Mesendoderm (in vitro differentiated cells): Measurements from ENCODE around the gene CDC42EP4.
A peak's percentile ranks its signal among the peaks of the same experiment; 100 is the strongest.

Source experiments
- DNase-seq: peaks from one replicate; pipeline ENCODE4 v3.0.0; 2013
- H2AK5ac ChIP-seq: 2 replicates; pipeline ENCODE4 v1.6.1; 2013; ENCODE audit warnings: low read length, inconsistent platforms
- H2BK120ac ChIP-seq: 2 replicates; pipeline ENCODE4 v1.6.1; 2013; ENCODE audit warnings: low read depth, mild to moderate bottlenecking, low read length, moderate library complexity, mixed read lengths
- H2BK15ac ChIP-seq: replicated peaks from 2 replicates; pipeline ENCODE4 v1.6.1; 2013; ENCODE audit warnings: low read depth, mild to moderate bottlenecking, moderate library complexity
- H2BK5ac ChIP-seq: 2 replicates; pipeline ENCODE4 v1.6.1; 2013; ENCODE audit warnings: low read length, inconsistent platforms
- H3K18ac ChIP-seq: 2 replicates; pipeline ENCODE4 v1.6.1; 2013; ENCODE audit warnings: mild to moderate bottlenecking, low read length, mixed read lengths
- H3K23ac ChIP-seq: one replicate; pipeline ENCODE4 v1.6.1; 2013; ENCODE audit warnings: low read length
- H3K27ac ChIP-seq: 2 replicates; pipeline ENCODE4 v1.5.1; 2013; ENCODE audit warnings: low read depth, mild to moderate bottlenecking, inconsistent platforms, low read length, moderate library complexity
- H3K27me3 ChIP-seq: 2 replicates; pipeline ENCODE4 v1.6.1; 2013; ENCODE audit warnings: low read length, control low read depth, mild to moderate bottlenecking, inconsistent platforms; ENCODE audit not compliant: insufficient read depth, poor library complexity
- H3K36me3 ChIP-seq: 2 replicates; pipeline ENCODE4 v1.6.1; 2013; ENCODE audit warnings: low read length, inconsistent platforms; ENCODE audit not compliant: control insufficient read depth, insufficient read depth
- H3K4ac ChIP-seq: one replicate; pipeline ENCODE4 v1.6.1; 2013; ENCODE audit warnings: low read depth, mild to moderate bottlenecking, low read length, moderate library complexity
- H3K4me1 ChIP-seq: 2 replicates; pipeline ENCODE4 v1.6.1; 2013; ENCODE audit warnings: low read depth, low read length, inconsistent platforms; ENCODE audit not compliant: control insufficient read depth
- H3K4me2 ChIP-seq: 2 replicates; pipeline ENCODE4 v1.6.1; 2013; ENCODE audit warnings: low read length
- H3K4me3 ChIP-seq: 2 replicates; pipeline ENCODE4 v1.5.1; 2013; ENCODE audit warnings: mild to moderate bottlenecking, low read length
- H3K56ac ChIP-seq: one replicate; pipeline ENCODE4 v1.6.1; 2013; ENCODE audit warnings: low read length
- H3K79me1 ChIP-seq: 2 replicates; pipeline ENCODE4 v1.6.1; 2013; ENCODE audit warnings: low read length, inconsistent platforms
- H3K79me2 ChIP-seq: 2 replicates; pipeline ENCODE4 v1.6.1; 2013; ENCODE audit warnings: mild to moderate bottlenecking, low read length; ENCODE audit not compliant: control insufficient read depth, insufficient read depth
- H3K9ac ChIP-seq: 2 replicates; pipeline ENCODE4 v1.6.1; 2013; ENCODE audit warnings: low read length, inconsistent platforms
- H4K5ac ChIP-seq: one replicate; pipeline ENCODE4 v1.6.1; 2013; ENCODE audit warnings: low read length
- H4K8ac ChIP-seq: one replicate; pipeline ENCODE4 v1.6.1; 2013; ENCODE audit warnings: low read depth, mild to moderate bottlenecking, control low read depth, low read length, moderate library complexity
- WGBS: extraction: QIAGEN DNeasy Blood & Tissue Kit; methylation state at CpG from one replicate; pipeline ENCODE4 v1.1.7; 2013; ENCODE audit warnings: low lambda C conversion rate, missing lambda C conversion rate; ENCODE audit not compliant: insufficient coverage; ENCODE audit errors: extremely low coverage; 5-methylcytosine and 5-hydroxymethylcytosine counted together

Gene CDC42EP4

DNA sequence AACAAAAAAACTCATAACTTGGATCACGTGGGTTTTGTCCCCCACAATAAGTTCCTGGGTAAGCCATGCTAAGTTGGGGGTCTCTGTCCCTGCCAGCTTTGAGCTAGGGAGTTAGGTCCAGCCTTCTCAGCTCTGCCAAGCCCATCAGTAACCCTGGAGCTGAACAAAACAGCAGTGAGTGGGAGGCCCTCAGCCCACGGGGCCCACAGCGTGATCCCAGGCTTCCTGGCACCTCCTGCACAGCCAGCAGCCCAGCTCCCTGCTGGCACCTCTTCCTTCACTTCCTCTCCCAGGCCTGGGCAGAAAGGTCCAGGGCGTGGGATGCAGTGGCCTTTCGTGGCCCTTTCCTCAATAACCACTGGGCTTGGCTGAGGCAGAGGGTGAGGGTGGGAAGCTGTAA, 35.5 kb upstream of the CDC42EP4 start:
- Histone ChIP-seq H3K4me1 (peaks cover 11% of the 10 kb centered on the region), H3K18ac (no peak overlapping the region), H2BK15ac (no peak overlapping the region), H3K56ac (peak overlapping the region; percentile 31), H3K27me3 (no peaks in the 10 kb centered on the region), H3K23ac (no peak overlapping the region), H3K9ac (no peak overlapping the region), H3K27ac (no peak overlapping the region), H2BK120ac (no peak overlapping the region), H4K8ac (no peak overlapping the region), H3K4me3 (no peak overlapping the region), H3K36me3 (no peaks in the 10 kb centered on the region), H4K5ac (no peak overlapping the region), H3K79me1 (no peaks in the 10 kb centered on the region), H2AK5ac (no peak overlapping the region), H3K79me2 (no peaks in the 10 kb centered on the region), H2BK5ac (no peak overlapping the region), H3K4ac (no peak overlapping the region), H3K4me2 (no peak overlapping the region)
- DNase-seq: no peak
- no CpG with 5 or more reads among the region's 5 CpGs for WGBS

DNA sequence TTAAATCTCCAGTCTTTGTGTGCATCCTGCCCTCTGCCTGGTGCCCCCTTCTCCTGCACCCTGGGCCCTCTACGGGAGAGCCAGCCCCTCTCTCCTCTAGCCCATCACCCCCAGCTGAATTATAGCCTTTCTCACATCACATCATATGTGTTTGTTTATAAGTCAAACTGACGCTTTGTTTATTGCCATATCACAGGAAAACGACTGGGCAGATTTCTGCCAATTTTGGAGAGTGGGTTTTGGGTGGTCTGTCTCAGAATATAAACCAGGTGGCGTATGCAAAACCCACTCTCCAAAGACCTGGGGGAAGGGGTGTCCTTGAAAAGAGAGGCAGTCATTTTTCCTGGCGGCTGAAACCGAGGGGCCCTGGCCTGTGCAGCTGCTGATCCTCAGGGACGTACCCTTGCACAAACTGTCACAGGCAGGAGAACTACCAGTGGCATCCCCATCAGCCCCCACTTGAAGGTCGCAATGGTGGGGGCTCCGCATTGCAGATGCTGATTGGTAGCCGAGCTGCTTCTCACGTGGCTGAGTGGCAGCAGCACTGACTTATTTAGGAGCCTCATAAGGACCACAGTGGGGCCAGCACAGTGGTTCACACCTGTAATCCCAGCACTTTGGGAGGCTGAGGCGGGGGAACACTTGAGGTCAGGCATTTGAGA, 34.8 kb upstream of the CDC42EP4 start:
- WGBS: no CpG with 5 or more reads among the region's 12 CpGs
- Histone ChIP-seq H3K4me2 (no peak overlapping the region), H4K8ac (no peak overlapping the region), H3K27me3 (no peaks in the 10 kb centered on the region), H3K79me1 (no peaks in the 10 kb centered on the region), H2BK5ac (no peak overlapping the region), H3K9ac (no peak overlapping the region), H3K4me3 (no peak overlapping the region), H3K27ac (no peak overlapping the region), H3K4me1 (peaks cover 15% of the 10 kb centered on the region), H2BK15ac (no peak overlapping the region), H3K23ac (no peak overlapping the region), H3K79me2 (no peaks in the 10 kb centered on the region), H3K4ac (no peak overlapping the region), H3K18ac (no peak overlapping the region), H3K36me3 (no peaks in the 10 kb centered on the region), H2AK5ac (no peak overlapping the region), H3K56ac (no peak overlapping the region), H2BK120ac (no peak overlapping the region), H4K5ac (no peak overlapping the region)
- DNase-seq: no peak

DNA sequence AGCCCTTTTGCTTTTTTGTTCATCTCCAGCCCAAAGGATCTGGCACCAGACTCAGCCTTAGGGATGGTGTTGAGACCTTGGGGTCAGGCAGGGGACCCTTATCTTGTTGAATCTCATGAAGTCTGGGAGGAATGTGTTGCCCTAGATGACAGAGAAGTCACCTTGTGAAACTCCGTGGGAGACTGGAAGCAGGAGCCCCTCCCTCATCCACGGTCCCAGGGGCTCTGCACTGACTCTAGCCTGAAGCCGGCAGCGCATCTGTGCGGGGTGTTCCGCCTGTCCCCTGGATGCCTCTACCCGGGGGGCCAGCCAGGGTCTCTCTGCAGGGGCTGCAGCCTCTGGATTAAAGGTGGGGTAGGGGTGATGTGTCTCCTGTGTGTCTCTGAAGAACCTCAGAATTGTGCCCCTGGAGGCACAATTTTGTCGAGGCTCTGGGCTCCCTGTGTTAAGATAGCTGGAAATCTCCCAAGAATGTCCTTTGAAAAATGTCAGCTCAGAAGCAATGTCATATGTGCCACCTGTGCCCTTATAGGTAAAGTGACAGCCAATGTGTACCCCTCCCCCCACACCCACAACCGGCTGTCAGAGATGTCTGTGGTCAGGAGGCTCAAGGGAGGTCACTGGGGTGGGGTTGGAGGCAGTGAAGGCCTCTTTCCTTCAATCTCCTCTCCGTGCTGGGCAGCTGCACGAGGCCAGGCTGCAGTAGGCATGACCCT, 32.1 kb upstream of the CDC42EP4 start:
- no peak overlapping the region for H3K23ac ChIP-seq
- H2AK5ac ChIP-seq: no peak overlapping the region
- no peak overlapping the region for H2BK15ac ChIP-seq
- H4K8ac ChIP-seq: no peak overlapping the region
- H3K56ac ChIP-seq: peak overlapping the region; percentile 83
- no CpG with 5 or more reads among the region's 11 CpGs for WGBS
- peak overlapping the region; percentile 29 for H3K4ac ChIP-seq
- H3K18ac ChIP-seq: peak overlapping the region; percentile 17
- no peak overlapping the region for H3K4me3 ChIP-seq
- H2BK5ac ChIP-seq: peak overlapping the region; percentile 63
- peak overlapping the region; percentile 95 for H3K27ac ChIP-seq
- no peak overlapping the region for H3K4me2 ChIP-seq
- H3K36me3 ChIP-seq: no peaks in the 10 kb centered on the region
- H3K4me1 ChIP-seq: peaks cover 16% of the 10 kb centered on the region
- no peaks in the 10 kb centered on the region for H3K27me3 ChIP-seq
- no peaks in the 10 kb centered on the region for H3K79me1 ChIP-seq
- no peak overlapping the region for H2BK120ac ChIP-seq
- H4K5ac ChIP-seq: peak overlapping the region; percentile 5
- no peak for DNase-seq
- H3K79me2 ChIP-seq: no peaks in the 10 kb centered on the region
- peak overlapping the region; percentile 57 for H3K9ac ChIP-seq

DNA sequence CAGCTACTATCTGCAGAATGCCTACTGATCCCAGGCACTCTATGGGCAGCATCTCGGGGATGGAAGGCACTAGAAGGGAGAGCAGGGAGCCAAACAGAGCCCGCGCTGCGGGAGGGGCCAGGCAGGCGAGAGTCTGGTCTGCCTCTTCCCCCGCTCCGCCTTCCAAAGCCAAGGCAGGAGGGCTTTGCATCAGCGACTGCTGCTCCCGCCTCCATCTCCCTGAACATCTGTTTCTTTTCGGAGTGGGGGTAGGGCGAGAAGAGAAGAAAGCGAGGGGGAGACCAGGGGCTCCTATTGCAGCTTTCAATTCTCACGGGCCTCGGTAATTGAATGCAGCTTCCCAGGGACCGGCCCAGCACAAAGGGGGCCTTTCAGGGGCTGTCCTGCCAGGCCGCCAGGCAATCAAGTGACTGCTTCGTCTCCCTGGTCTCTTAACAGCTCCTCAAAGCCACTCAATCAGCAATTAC, 31.4 kb upstream of the CDC42EP4 start:
- peak overlapping the region; percentile 59 for H3K9ac ChIP-seq
- H3K4ac ChIP-seq: peak overlapping the region; percentile 29
- no peak overlapping the region for H3K4me3 ChIP-seq
- H3K79me2 ChIP-seq: no peaks in the 10 kb centered on the region
- H3K23ac ChIP-seq: no peak overlapping the region
- no peak overlapping the region for H2AK5ac ChIP-seq
- H3K36me3 ChIP-seq: no peaks in the 10 kb centered on the region
- H3K4me2 ChIP-seq: peak overlapping the region; percentile 39
- peak overlapping the region; percentile 5 for H4K5ac ChIP-seq
- H3K56ac ChIP-seq: peak overlapping the region; percentile 83
- peak overlapping the region; percentile 88 for H2BK5ac ChIP-seq
- H4K8ac ChIP-seq: no peak overlapping the region
- H3K27me3 ChIP-seq: no peaks in the 10 kb centered on the region
- H3K18ac ChIP-seq: peak overlapping the region; percentile 71
- peak overlapping the region; percentile 95 for H3K27ac ChIP-seq
- H2BK120ac ChIP-seq: no peak overlapping the region
- peak; percentile 96 for DNase-seq
- no CpG with 5 or more reads among the region's 17 CpGs for WGBS
- H2BK15ac ChIP-seq: no peak overlapping the region
- H3K4me1 ChIP-seq: peaks cover 16% of the 10 kb centered on the region
- H3K79me1 ChIP-seq: no peaks in the 10 kb centered on the region

DNA sequence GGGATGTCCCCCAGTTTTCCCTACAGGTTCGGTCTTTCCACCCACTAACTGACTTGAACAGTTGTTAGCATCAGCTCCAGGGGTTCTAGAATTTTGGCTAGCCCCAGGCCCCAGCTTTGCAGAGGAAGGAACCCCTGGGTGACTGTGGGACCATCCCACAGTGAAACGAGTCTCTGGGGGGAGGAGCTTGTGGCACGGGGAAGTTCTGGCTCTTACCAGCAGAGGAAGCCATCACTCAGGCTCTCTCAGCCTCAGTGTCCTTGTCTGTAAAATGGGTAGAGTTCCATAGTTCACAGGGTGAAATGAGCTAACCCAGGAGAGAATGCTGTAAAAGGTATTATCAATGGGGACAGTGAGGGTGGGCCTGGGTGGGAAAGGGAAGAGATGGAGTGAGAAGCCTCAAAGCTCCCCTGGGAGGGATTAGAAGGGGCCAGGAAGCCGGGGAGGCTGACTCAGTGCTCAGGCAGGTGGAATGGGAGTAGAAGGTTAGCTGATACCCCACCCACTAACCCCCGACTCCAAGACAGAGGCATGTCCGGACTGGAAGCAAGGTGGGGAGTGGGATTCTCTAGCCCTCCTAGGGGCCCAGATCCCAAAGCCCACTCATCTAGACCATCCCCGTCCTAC, 30.9 kb upstream of the CDC42EP4 start:
- Histone ChIP-seq H3K4ac (peak overlapping the region; percentile 64), H3K9ac (peak overlapping the region; percentile 60), H2BK120ac (peak overlapping the region; percentile 55), H2BK15ac (no peak overlapping the region), H3K56ac (peak overlapping the region; percentile 86), H4K5ac (no peak overlapping the region), H3K23ac (peak overlapping the region; percentile 59), H3K27me3 (no peaks in the 10 kb centered on the region), H3K4me2 (peak overlapping the region; percentile 39), H3K79me2 (no peaks in the 10 kb centered on the region), H2AK5ac (peak overlapping the region; percentile 77), H3K4me1 (peaks cover 16% of the 10 kb centered on the region), H3K27ac (peak overlapping the region; percentile 95), H3K4me3 (no peak overlapping the region), H3K18ac (peak overlapping the region; percentile 71), H3K79me1 (no peaks in the 10 kb centered on the region), H4K8ac (no peak overlapping the region), H3K36me3 (no peaks in the 10 kb centered on the region), H2BK5ac (peak overlapping the region; percentile 89)
- no CpG with 5 or more reads among the region's 7 CpGs for WGBS
- DNase-seq: no peak
